GM12801 (cell line): ENCODE results near the gene ACTN1.

Source experiments
- CTCF ChIP-seq: IDR thresholded peaks from one replicate; pipeline ENCODE4 v1.5.1; 2011; ENCODE audit warnings: control low read depth; ENCODE audit not compliant: insufficient read length; ENCODE audit errors: extremely low read depth

ACTN1 gene

GRCh38 chr14:68937471-68938270 lies 41.4 kb downstream of the ACTN1 start:
- no peak for TF ChIP-seq CTCF

GRCh38 chr14:68936980-68937379 lies 42.1 kb downstream of the ACTN1 start:
- no peak for TF ChIP-seq CTCF

- TF ChIP-seq CTCF, result no peak
These were observed 42.6 kb downstream of the ACTN1 start for GRCh38 chr14:68936476-68936875.

GRCh38 chr14:68935761-68936214 lies 43.3 kb downstream of the ACTN1 start:
- TF ChIP-seq CTCF, result no peak

GRCh38 chr14:68934066-68934465 lies 45.0 kb downstream of the ACTN1 start:
- no peak for TF ChIP-seq CTCF

- TF ChIP-seq CTCF, result no peak
These were observed 46.4 kb downstream of the ACTN1 start for GRCh38 chr14:68932686-68933085.

GRCh38 chr14:68932231-68932630 lies 46.9 kb downstream of the ACTN1 start:
- no peak for TF ChIP-seq CTCF
